B cell (primary cell): ENCODE results near the gene PLP2.

ENCODE experiments used
- EZH2 ChIP-seq: IDR thresholded peaks from 2 replicates; pipeline ENCODE4 v1.6.1; 2012; ENCODE audit warnings: borderline replicate concordance, low read depth, mild to moderate bottlenecking, moderate library complexity, low read length; ENCODE audit not compliant: insufficient read depth, poor library complexity, severe bottlenecking
- TF ChIP-seq, protein P1 (sequence below): fragments of 200-600 bp; IDR thresholded peaks from one replicate; pipeline ENCODE4 v1.8.0; 2022; ENCODE audit warnings: antibody characterized with exemption, mild to moderate bottlenecking

DNA sequence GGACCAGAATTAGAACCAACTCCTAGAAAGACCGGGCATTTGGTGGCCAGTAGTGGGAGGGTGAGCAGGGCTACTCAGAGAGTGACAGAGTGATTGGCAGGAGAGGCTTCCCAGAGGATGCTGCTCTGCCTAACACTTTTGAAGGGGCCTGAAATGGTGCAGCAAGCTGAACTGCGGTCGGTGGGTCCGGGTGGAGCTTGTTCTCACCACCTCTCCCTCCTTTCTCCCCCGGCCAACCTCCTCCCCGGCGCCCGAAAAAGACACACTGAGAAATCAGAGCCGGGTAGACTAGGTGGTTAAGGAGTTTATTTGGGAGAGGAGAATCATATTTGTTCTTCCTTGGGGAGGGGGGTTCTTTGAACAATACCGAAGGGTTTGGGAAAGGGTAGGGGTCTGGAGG is 15.8 kb downstream of the PLP2 start:
- no peak for TF ChIP-seq EZH2
- TF ChIP-seq, protein P1, sequence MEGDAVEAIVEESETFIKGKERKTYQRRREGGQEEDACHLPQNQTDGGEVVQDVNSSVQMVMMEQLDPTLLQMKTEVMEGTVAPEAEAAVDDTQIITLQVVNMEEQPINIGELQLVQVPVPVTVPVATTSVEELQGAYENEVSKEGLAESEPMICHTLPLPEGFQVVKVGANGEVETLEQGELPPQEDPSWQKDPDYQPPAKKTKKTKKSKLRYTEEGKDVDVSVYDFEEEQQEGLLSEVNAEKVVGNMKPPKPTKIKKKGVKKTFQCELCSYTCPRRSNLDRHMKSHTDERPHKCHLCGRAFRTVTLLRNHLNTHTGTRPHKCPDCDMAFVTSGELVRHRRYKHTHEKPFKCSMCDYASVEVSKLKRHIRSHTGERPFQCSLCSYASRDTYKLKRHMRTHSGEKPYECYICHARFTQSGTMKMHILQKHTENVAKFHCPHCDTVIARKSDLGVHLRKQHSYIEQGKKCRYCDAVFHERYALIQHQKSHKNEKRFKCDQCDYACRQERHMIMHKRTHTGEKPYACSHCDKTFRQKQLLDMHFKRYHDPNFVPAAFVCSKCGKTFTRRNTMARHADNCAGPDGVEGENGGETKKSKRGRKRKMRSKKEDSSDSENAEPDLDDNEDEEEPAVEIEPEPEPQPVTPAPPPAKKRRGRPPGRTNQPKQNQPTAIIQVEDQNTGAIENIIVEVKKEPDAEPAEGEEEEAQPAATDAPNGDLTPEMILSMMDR, result no peak
